ENCODE results near the gene MARCO. TPM values are rescaled to one million over a fixed set of nuclear protein-coding genes. Genes with fewer than 3 reads are reported as not detected.
"Not testable (repeated sequence)": the region's sequence is repeated elsewhere in the genome, so short reads cannot be mapped to it uniquely, and the experiment has no call there.

Gene MARCO
- total RNA-seq, 1 donor from 2014 or later = 1.1 TPM

GRCh38 chr2:118994172-118994700, 52.2 kb downstream of the MARCO start:
- no peak overlapping the region for H3K27ac Mint-ChIP-seq
- peak; percentile 43 for DNase-seq (ENCODE audit: extremely low spot score, unreplicated experiment)
- H3K27me3 Mint-ChIP-seq = peaks cover 4% of the 10 kb centered on the region
- no peak overlapping the region for H3K4me3 Mint-ChIP-seq
- TF ChIP-seq, protein P1, sequence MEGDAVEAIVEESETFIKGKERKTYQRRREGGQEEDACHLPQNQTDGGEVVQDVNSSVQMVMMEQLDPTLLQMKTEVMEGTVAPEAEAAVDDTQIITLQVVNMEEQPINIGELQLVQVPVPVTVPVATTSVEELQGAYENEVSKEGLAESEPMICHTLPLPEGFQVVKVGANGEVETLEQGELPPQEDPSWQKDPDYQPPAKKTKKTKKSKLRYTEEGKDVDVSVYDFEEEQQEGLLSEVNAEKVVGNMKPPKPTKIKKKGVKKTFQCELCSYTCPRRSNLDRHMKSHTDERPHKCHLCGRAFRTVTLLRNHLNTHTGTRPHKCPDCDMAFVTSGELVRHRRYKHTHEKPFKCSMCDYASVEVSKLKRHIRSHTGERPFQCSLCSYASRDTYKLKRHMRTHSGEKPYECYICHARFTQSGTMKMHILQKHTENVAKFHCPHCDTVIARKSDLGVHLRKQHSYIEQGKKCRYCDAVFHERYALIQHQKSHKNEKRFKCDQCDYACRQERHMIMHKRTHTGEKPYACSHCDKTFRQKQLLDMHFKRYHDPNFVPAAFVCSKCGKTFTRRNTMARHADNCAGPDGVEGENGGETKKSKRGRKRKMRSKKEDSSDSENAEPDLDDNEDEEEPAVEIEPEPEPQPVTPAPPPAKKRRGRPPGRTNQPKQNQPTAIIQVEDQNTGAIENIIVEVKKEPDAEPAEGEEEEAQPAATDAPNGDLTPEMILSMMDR (conservative IDR thresholded peaks at IDR 0.05) = no peak
- H3K36me3 Mint-ChIP-seq = no peaks in the 10 kb centered on the region
- H3K9me3 Mint-ChIP-seq = no peaks in the 10 kb centered on the region
- no peaks in the 10 kb centered on the region for H3K4me1 Mint-ChIP-seq (ENCODE audit: unreplicated experiment)

DNA sequence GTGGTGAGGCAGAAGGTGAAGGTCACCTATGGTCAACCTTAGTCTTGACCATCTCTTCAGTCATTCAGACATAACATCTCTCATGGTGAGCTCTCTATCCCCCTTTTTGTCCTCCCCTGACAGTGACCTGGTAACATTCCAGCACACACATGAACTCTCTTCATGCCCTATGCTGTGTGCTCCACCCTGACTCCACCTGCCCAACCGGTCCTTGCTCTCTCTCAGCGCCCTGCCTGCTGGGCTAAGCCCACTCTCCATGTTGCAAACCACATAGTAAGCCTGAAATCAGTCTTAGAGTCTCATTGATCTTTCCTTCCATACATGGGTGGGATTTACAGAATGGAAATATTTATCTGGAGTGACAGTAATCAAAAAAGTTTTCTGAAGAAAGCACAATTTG, 52.8 kb downstream of the MARCO start:
- Mint-ChIP-seq H3K27me3 (peaks cover 4% of the 10 kb centered on the region), H3K27ac (no peak overlapping the region), H3K36me3 (no peaks in the 10 kb centered on the region), H3K4me3 (peak overlapping the region; percentile 61), H3K4me1 (ENCODE audit: unreplicated experiment) (no peaks in the 10 kb centered on the region), H3K9me3 (no peaks in the 10 kb centered on the region)
- DNase-seq (ENCODE audit: extremely low spot score, unreplicated experiment) = peak; percentile 39
- TF ChIP-seq, protein P1 (conservative IDR thresholded peaks at IDR 0.05) = no peak

GRCh38 chr2:119003856-119004255, 61.9 kb downstream of the MARCO start:
- not testable (repeated sequence) for H3K27ac Mint-ChIP-seq; DNase-seq (ENCODE audit: extremely low spot score, unreplicated experiment)

DNA sequence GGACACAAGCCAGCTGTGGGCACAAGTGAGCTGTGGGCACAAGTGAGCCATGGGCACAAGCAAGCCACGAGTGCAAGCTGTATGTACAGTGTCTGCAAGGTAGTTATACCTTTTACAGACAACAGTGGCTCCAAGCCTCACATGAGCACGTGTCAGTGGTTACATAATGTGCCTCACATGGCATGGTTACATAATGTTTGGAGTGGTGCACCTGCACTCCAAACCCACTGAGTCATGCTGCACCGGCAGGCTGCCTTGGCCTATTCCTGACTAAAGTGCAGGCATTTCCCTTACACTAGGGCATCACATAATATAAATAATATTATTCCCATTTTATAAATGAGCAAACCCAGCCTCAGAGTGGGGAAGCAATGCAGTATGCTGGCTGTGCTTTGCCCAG, 62.6 kb downstream of the MARCO start:
- peak; percentile 34 for DNase-seq (ENCODE audit: extremely low spot score, unreplicated experiment)
- no peak overlapping the region for H3K4me3 Mint-ChIP-seq
- H3K36me3 Mint-ChIP-seq = no peaks in the 10 kb centered on the region
- no peaks in the 10 kb centered on the region for H3K4me1 Mint-ChIP-seq (ENCODE audit: unreplicated experiment)
- no peaks in the 10 kb centered on the region for H3K9me3 Mint-ChIP-seq
- TF ChIP-seq, protein P1 (conservative IDR thresholded peaks at IDR 0.05) = no peak
- no peak overlapping the region for H3K27ac Mint-ChIP-seq
- H3K27me3 Mint-ChIP-seq = peaks cover 25% of the 10 kb centered on the region

More at GRCh38 chr2:119003856-119004255, 61.9 kb downstream of the MARCO start:
- H3K4me1 Mint-ChIP-seq (ENCODE audit: unreplicated experiment); H3K4me3 Mint-ChIP-seq; H3K9me3 Mint-ChIP-seq; H3K36me3 Mint-ChIP-seq: not testable (repeated sequence)
- H3K27me3 Mint-ChIP-seq = peaks cover 19% of the 10 kb centered on the region

- Mint-ChIP-seq H3K9me3 (no peaks in the 10 kb centered on the region), H3K27me3 (peaks cover 29% of the 10 kb centered on the region), H3K27ac (no peak overlapping the region), H3K4me1 (ENCODE audit: unreplicated experiment) (no peaks in the 10 kb centered on the region), H3K4me3 (no peak overlapping the region), H3K36me3 (no peaks in the 10 kb centered on the region)
- DNase-seq (ENCODE audit: extremely low spot score, unreplicated experiment) = peak; percentile 48
- TF ChIP-seq, protein P1 (conservative IDR thresholded peaks at IDR 0.05) = no peak
Measured at GRCh38 chr2:119005051-119005450, 63.1 kb downstream of the MARCO start.

- H3K36me3 Mint-ChIP-seq = no peaks in the 10 kb centered on the region
- H3K4me3 Mint-ChIP-seq = no peak overlapping the region
- peak; percentile 25 for DNase-seq (ENCODE audit: extremely low spot score, unreplicated experiment)
- peaks cover 34% of the 10 kb centered on the region for H3K27me3 Mint-ChIP-seq
- H3K27ac Mint-ChIP-seq = no peak overlapping the region
- H3K9me3 Mint-ChIP-seq = no peaks in the 10 kb centered on the region
- TF ChIP-seq, protein P1 (conservative IDR thresholded peaks at IDR 0.05) = no peak
- H3K4me1 Mint-ChIP-seq (ENCODE audit: unreplicated experiment) = no peaks in the 10 kb centered on the region
Measured at GRCh38 chr2:119005555-119005954, 63.6 kb downstream of the MARCO start.

Measured in type B pancreatic cell (in vitro differentiated cells).